GM12801 (cell line): Measurements from ENCODE around the gene HMCN2.

Source experiments
- CTCF ChIP-seq: IDR thresholded peaks from one replicate; pipeline ENCODE4 v1.5.1; 2011; ENCODE audit warnings: control low read depth; ENCODE audit not compliant: insufficient read length; ENCODE audit errors: extremely low read depth

The HMCN2 gene

DNA sequence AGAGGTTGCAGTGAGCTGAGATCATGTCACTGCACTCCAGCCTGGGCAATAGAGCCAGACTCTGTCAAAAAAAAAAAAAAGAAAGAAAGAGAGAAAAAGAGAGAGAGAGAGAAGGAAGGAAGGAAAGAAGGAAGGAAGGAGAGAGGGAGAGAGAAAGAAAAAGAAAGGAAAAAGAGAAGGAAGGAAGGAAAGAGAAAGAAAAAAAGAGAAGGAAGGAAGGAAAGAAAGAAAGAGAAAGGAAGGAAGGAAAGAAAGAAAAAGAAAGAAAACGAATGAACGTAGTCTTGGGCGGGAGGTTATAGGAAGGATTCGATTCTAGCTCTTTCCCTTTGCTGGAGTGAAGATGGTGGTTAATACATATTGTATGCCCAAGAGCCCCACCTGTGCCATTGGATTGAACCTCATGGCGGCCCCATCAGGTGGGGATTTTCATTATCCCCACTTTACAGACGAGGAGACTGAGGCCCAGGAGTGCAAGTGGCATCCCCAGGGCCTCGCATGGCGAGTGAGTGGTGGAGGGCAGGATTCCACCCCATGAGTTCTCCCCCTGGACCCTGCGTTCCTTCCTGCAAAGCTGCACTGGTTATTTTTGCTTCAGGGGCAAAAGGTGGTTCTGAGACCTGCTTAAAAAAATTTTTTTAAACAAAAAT, 98.3 kb downstream of the HMCN2 start:
- no peak for TF ChIP-seq CTCF

DNA sequence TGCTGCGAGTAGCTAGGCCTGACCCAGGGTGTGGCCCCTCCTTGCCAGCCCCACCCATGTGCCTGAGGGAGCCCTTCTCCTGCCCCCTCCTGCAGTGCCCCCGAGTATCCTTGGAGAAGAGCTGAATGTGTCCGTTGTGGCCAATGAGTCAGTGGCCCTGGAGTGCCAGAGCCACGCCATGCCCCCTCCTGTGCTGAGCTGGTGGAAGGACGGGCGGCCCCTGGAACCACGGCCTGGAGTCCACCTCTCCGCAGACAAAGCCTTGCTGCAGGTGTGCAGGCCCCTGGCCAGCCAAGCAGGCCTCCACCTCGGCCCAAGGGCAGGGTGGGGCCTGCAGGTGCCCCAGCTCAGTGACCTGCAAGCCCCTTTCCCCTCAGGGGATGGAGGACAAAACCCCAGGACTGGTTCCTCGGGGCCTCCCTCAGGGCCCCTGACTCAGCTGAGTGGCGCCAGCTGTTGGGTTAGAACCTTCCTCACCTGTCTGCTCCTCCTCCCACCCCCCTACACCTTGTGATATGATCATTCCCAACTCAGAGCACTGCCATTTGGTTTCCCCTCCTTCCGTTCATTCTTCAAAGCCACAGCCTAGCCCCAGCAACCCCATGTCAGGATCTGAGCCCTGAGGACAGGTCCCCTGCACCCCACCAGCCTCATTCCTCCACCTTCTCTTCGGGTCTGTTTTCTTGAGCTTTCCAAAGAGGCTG, 99.2 kb downstream of the HMCN2 start:
- no peak for TF ChIP-seq CTCF

DNA sequence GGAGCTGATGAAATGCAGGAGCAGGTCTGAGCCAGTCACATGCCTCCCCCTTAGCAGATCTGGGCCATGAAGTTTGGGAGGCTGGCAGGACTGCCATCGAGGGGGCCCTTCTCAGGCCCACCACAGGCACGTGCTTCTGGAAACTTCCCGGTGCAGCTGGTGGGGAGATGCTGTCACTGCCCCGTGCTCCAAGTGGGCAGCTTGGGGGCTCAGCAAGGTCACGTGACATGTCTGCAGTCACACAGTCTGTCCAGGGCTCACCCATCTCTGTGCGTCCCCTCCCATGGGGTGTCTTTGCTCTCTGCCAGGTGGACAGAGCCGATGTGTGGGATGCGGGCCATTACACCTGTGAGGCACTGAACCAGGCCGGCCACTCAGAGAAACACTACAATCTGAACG, 99.8 kb downstream of the HMCN2 start:
- no peak for TF ChIP-seq CTCF

DNA sequence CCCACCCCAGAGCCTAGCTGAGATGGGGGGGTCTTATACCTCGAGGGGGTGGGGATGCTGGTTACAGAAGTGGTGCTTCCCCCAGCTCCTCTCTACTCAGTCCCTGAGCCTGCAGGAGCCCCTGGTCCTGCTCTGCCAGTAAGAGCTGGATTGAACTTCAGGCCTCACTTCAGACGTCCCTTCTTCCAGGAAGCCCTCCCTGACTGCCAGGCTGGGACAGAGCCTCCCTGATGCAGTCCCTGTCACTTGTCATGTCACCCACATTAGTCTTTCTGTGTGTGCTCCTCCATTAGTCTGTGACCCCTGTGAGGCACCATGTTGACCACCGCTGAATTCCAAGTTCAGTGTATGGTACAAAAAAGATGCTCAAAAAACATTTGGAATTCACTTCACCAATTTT, 100.5 kb downstream of the HMCN2 start:
- TF ChIP-seq CTCF, result no peak

DNA sequence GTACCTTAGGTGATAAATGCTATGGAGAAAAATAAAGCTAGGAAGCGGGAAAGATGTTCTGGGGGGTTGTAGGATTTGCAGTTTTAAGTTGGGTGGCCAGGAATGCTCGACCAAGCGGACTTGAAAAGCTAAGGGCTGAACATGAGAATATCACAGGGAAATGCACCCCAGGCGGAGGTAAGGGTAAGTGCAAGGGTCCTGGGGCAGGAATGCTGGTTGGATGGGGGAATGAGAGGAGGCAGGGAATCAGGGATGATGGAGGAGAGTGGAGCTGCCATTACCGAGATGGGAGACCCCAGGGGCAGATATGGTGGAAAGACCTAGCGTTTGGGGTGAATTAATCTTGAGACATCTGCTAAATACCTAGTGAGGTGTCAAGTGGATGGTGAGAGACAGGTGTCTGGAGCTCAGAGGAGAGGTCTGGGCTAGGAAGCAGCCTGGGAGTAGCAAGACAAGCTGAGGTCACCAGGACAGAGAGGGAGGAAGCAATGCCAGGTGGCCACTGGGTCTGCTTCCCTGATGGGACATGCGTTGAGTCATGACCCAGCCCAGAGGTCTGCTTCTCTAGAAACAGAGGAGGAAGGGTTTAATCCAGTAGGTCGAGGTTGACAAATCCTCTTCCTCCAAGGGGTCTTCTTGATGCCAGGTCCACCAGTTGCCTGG, 101.5 kb downstream of the HMCN2 start:
- TF ChIP-seq CTCF, result no peak

GRCh38 chr9:130368631-130369103, 103.1 kb downstream of the HMCN2 start:
- TF ChIP-seq CTCF, result no peak

- no peak for TF ChIP-seq CTCF
These were observed 104.7 kb downstream of the HMCN2 start for GRCh38 chr9:130370226-130370625.
